ENCODE data around the gene RAB2B. TPM values are rescaled to one million over a fixed set of nuclear protein-coding genes. Genes with fewer than 3 reads are reported as not detected.

RAB2B gene
- total RNA-seq: 20.7 and 24.2 TPM in 2 replicates

GRCh38 chr14:21476925-21477681, at the start of gene RAB2B, which contains the start of gene TOX4:
Gene RAB2B, minus strand, starts transcription at chr14:21476959. Its CDS starts 87 bp downstream, at chr14:21476872.
Gene TOX4, plus strand, starts transcription at chr14:21477195. Its CDS starts 84 bp downstream, at chr14:21477279.

GRCh38 chr14:21525962-21526671, 49.4 kb upstream of the RAB2B start, which contains the start of gene SALL2:
Gene SALL2, minus strand, starts transcription at chr14:21526346. Its CDS starts 219 bp downstream, at chr14:21526127.

DNA sequence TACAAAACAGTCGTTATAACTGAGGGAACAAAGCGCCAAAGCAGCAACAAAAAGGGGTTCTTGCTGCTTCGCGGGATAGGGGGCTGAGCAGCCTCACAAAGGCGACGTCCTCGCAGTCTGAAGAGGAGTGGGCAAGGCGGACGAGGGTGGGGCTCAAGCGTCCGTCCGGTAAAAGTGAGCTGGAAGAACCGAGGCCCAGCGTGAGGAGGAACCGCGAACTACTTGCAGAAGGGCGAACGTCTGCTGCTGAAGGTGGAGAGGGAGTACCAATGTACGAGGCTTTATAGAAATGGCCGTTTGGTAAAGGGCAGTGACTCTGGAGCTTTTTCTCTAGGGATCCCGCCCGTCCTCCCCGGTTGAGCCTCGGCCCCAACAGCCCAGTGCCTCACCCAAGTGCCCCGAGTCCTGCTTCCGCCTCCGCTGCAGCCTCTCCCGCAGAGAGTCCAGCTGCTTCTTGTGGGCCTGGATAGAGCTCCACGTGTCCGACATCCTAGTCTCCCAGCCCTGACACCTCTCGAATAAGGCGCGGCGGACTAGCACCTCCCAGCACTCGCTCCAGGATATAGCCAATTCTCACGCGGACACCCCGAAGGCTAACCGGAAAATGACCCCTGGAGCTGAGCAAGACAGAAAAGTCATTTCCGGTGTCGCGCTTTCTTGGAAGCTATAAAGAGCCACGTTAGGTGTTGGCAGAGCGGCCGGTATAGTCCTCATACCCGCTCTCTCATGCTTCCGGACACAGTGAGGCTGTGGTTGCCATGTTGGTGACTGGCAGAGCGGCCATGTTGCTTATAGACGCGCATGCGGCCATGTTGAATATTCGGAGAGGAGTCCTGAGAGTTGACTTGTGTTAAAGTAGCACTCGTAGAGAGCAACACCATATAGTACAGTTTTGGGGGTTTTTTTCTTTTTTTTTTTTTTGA, 34.2 kb upstream of the RAB2B start, which contains the start of gene METTL3:
Gene METTL3, minus strand, starts transcription at position 606 of the 923 bp plus-strand sequence. Its CDS starts 117 bp downstream, at position 489.

GRCh38 chr14:21455912-21456667, 20.7 kb downstream of the RAB2B start, which contains the start of gene CHD8:
Gene CHD8, minus strand, starts transcription at chr14:21456123. Its CDS starts 24,480 bp downstream, at chr14:21431643.

Other genes starting within 250 kb of the RAB2B start
- 591 and 671 TPM in 2 replicates for gene HNRNPC, start 207.5 kb downstream of the RAB2B start, total RNA-seq
- not detected in 2 replicates for gene RPGRIP1, start 196.9 kb downstream of the RAB2B start, total RNA-seq
- gene SUPT16H, start 92.9 kb downstream of the RAB2B start, total RNA-seq: 71.5 and 86.1 TPM in 2 replicates
- gene CHD8, start 20.8 kb downstream of the RAB2B start, total RNA-seq: 47.7 and 51.1 TPM in 2 replicates
- 21.5 and 30.5 TPM in 2 replicates for gene TOX4, start 236 bp upstream of the RAB2B start, total RNA-seq
- 39.2 and 52.8 TPM in 2 replicates for gene METTL3, start 34.4 kb upstream of the RAB2B start, total RNA-seq
- 1.5 and 2.1 TPM in 2 replicates for gene SALL2, start 49.4 kb upstream of the RAB2B start, total RNA-seq
- not detected in 2 replicates for gene OR10G3, start 103.1 kb upstream of the RAB2B start, total RNA-seq
- gene OR10G2, start 158.0 kb upstream of the RAB2B start, total RNA-seq: not detected in 2 replicates
- gene OR4E2, start 176.9 kb upstream of the RAB2B start, total RNA-seq: not detected in 2 replicates
- not detected in 2 replicates for gene OR4E1, start 196.9 kb upstream of the RAB2B start, total RNA-seq